GM18498 (cell line): ENCODE results near the gene ACOT7.

Experiments
- ATAC-seq: cut with Tn5 transposase; IDR thresholded peaks from one replicate; pipeline ENCODE4 v1.9.1; 2021; ENCODE audit warnings: mild to moderate bottlenecking, moderate library complexity; ENCODE audit not compliant: unreplicated experiment

Gene ACOT7

DNA sequence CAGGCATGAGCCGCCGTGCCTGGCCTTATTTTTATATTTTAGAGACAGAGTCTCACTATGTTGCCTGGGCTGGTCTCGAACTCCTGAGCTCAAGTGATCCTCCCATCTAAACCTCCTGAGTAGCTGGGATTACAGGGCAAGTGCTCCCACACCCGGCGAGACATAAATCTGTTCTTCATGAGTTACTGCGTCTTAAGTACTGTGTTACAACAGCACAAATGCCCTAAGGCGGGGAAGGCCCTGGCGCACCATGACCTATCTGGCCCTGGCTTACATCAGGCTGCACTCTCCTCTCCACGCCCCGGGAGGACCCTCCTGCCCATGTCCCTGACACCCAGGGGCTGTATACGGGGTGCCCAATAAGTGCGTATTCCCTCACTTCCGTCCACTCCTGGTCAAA is 136.9 kb downstream of the ACOT7 start:
- no peak for ATAC-seq

DNA sequence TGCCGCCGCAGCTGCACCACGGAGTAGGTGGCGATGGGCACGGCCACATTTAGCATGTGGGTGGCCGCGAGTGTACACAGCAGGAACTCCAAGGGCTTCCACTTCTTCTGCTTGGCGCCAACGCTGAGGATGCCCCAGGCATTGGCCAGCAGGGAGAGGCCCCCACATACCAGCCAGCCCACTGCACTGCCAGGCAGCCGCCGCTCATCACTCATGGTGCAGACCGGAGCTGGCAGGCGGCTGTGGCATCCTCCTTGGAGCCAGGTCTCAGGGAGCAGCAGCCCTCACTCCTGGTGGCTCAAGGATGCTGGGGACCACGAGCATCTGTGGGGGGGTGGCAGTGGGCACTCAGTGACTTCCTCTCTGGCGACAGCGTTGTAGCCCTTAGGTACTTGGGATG is 138.9 kb downstream of the ACOT7 start:
- no peak for ATAC-seq

DNA sequence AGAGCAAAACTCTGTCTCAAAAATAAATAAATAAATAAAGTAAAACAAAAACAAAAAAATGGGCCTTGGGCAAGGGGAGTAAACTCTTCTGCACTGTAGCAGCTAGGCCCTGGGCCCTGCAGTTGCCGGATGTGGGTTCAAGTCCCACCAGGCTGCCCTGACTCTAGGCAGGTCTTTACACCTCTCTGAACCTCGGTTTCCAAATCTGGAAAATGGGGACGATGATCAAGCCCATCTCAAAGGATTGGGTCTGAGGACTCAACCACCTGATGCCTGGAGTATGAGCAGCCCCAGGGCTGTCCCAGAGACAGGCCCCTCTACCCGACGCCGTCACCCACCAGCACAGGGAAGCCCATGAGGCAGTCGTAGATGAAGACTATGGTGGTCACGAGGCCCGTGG is 140.2 kb downstream of the ACOT7 start:
- no peak for ATAC-seq

DNA sequence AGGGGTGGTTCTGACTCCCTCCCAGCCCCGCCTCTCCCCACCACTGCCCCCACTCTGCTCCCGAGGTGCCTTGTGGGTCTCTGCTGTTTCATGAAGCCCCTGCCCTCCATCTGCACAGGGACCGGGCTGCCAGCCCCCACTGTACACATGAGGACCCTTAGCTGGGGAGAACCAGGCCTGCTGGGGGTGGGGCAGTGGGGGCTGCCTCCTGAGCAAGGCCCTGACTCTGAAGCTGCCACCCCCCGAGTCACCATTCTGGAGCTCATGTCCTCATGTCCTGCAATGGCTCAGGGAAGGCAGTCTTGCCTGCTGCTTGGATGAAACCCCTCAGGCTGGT is 141.2 kb downstream of the ACOT7 start:
- ATAC-seq, result no peak

DNA sequence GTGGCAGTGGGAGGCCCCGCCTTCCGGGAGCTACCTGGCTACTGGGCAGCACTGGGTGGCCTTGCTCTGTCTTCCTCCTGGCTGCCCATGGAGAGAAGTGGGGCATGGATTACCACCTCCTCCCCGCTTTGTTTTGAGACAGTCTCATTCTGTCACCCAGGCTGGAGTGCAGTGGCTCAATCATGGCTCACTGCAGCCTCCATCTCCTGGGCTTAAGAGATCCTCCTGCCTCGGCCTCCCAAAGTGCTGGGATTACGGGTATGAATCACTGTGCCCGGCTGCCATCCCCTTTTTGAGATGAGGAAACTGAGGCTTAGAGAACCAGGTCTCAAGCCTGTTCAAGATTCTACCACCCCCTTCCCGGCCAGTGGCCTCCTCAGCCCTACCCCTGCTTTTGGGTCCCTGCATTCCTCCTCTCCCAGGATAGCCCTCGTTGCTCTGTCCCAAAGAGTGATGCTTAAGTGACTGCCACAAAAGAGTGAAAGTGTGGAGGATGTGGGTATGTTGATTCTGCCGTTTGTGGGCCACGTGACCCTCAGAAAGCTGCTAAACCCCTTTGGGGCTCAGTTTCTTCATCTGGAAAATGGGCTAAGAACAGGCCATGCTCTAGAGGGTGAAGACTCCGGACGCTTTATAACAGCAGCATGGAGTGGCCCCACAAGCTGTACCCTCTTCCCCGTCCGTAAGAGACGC is 141.7 kb downstream of the ACOT7 start:
- ATAC-seq, result no peak

DNA sequence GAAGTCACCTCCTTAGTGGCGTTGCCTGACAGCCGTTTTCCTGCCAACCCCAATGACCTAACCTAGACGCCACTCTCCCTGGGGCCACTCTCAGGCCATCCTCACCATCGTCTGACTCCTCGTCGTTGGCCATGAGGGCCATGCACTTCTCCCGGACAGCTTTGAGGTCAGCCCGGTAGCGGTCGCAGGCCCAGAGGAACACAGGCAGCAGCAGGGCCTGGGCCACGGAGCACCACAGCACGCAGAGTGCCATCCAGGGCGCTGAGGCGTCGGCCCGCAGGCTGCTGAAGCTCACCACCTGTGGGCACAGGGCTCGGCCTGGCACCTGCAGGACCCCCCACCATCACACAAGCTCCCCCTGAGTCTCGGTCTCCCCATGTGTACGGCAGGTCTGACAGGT is 142.3 kb downstream of the ACOT7 start:
- ATAC-seq, result no peak

DNA sequence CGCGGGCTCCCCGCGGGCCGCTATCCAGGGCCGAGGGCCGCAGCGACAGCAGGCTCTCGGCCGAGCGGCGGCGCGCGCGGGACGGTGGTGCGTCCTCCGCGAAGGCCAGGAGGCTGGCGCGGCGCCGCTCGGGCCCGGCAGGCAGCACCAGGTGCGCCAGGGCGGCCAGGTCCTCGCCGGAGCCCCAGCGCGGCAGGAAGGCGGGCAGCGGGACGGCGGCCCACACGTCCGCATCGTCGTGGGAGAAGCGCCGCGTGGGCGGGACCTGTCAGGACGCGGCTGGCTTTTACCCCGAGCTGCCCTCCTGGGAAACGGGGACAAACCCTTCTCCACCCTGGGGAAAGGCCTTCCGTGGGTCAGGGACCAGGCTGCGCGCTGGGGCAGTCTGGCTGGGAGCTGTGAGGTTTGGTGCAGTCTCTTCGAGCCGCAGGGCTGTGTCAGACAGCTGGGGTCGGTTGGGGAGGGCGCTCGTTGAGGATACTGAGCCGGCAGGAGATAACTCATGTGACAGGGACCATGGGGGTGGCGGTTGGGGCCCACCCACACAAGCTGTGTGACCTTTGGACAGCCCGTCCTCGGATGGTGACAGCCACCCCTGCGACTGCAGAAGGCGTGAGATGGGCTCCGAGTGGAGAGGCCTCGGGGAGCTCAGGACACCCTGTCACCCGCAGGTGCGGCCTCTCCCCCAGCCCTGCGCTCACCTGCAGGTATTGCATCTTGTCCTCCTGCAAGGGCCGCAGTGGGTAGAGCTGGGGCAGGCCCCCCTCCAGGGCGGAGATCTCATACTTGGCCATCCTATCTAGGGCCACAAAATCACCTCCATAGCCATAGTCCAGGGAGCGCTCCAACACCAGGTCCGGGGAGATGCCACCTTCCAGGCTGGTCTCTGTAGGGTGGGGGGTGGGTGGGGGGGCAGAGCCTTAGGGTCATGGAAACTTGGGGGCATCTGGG is 143.6 kb downstream of the ACOT7 start:
- ATAC-seq, result no peak

DNA sequence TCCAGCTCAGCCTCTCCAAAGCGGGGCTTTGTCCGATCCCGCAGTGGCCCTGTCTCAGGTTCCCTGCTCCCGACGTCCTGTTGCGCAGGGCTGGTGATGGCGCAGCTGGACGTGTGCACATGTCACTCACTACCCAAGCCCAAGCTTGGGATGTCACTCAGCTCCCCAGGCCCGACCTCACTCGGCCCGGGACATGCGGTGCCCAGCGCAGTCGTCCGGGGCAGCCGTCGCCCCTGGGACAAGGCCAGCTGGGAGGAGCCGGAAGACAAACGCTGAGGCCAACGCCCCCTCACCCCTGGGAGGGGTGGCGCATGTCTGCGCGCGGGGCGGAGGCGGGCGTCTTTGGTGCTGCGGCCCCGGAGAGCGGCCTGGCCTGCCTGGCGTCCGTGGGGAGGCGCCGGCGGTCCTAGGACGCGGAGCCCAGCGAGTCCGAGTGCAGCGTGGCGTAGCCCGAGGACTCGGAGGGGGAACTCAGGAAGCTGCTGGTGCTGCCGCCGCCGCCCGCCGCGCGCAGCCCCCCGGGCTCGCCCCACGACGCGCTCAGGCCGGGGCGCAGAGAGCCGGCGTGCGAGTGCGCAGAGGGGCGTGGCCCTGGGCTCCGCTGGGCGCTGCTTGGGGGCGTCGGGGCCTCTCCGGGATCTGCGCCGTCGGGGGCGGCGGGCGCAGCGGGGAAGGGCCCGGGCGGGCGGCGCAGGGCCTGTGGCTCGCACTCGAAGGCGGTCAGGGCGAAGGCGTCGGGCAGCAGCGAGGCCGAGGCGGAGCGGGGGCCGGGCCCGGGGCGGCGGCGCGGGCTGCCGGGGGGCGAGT is 144.4 kb downstream of the ACOT7 start:
- no peak for ATAC-seq

DNA sequence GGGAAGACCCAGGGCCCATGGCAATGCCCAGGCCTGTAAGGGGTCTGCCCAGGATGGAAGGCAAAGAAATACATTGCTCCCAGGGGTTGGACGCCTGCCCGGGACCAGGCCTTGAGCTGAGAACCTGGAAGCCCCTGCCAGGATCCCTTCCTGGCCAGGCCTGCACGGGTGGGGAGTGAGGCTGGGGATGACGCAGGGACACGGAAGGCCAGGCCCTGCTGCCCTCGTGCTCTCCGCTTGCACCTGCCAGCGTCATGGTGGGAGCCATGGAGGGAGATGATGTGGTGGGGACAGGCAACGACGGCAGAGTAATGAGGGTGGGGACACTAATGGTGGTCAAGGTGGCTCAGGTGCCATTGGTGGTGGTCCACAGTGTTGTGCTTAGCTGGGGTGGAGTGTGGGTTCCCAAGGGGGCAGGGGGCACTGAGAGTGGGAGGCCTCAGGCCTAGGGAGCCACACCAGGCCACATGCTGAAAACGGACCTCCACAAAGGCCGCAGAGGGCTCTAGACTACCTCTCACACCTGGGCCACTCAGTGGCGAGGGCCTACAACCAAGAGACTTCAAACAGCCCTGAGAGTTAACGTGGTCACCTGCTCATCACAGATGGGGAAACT is 145.3 kb downstream of the ACOT7 start:
- no peak for ATAC-seq

DNA sequence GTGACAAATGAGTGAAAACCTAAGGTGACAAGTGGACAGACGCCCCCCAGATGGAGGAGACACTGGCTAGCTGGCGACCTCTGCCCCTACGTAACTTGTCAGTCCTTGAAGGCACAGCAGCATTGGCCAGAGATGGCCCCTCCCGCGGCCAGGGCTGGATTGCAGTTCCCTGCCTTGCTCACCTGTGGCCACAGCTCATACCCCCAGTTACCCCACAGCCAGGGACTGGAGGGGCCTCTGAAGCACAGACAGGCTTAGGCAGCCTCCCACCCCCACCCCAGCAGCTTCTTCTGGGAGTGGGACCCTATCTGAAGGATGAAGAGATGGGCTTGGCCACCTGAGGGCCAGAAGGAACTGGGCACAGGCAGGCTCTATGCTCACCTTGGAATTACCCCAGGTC is 145.9 kb downstream of the ACOT7 start:
- ATAC-seq, result no peak

DNA sequence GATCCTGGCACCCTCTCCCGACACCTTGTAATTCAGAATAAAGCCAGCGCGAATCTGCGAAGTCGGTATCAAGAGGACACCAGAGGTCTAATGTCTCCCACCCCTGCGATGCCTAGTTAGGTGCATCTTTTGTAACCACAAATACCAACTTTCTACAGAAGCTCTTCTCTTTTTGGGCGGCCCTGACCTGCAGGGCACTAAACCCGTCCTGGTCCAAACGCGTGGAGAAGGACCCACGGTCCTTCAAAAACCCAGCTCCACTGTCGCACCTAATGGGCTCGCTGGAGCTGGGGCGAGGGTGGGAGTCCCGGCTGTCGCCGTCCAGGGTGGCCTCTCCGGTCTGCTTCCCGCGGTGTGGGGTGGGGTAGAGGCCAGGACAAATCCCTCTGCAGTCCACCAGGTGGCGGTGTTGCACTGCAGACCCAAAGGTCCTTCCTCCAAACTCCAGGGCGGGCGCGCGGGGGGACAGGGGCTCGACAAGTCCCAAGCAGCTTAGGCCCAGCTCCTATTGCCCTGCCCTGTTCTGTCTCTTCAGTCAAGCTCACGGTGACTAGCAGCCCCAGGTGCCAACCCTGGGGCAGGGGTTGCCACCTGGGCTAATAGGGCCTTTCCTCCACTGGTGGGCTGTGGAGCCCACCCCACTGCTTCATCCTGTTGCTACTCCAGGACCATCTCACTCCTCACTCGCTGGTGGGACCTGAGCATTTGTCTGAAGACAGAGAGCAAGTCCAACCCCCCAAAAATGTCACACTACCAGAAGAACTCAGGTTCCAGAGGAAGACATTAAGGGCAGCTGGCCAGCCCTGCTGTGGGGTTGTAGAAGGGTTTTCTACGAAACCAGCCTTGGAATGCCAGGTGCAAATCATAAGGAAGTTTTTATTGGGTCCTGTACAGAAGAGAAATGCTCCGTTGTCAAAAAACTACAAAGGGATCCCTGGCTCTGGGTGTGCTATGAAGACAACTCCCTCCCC is 146.8 kb downstream of the ACOT7 start:
- ATAC-seq, result no peak

DNA sequence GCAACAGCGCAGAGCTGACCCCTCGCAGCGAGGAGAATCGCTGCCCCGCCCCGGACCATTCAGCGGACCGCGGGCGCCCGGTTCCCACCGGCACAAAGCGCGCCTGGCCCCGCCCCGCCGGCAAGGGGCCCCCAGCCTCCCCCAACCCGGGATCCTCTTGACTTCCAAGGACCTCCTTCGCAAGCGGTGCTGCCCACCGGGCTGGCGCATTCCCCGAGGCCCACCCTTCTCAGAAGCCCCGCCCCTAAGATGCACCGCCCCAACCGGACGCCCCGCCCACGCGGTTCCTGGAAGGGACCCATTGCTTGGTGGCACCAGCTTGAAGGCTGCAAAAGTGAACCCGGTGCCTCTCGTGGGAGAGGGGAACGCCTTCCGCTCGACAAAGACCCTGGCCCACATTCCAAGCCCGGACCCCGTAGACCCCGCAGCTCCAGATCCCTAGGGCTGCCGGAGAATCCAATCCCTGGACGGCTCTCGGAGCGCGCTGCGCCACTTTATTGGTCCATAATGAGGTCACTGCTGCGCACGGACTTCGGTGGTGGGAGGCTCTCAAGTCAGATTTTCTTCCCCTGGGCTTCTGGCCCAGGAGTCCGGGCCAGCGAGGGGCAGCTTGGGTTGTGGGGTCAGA is 147.6 kb downstream of the ACOT7 start:
- ATAC-seq, result no peak

DNA sequence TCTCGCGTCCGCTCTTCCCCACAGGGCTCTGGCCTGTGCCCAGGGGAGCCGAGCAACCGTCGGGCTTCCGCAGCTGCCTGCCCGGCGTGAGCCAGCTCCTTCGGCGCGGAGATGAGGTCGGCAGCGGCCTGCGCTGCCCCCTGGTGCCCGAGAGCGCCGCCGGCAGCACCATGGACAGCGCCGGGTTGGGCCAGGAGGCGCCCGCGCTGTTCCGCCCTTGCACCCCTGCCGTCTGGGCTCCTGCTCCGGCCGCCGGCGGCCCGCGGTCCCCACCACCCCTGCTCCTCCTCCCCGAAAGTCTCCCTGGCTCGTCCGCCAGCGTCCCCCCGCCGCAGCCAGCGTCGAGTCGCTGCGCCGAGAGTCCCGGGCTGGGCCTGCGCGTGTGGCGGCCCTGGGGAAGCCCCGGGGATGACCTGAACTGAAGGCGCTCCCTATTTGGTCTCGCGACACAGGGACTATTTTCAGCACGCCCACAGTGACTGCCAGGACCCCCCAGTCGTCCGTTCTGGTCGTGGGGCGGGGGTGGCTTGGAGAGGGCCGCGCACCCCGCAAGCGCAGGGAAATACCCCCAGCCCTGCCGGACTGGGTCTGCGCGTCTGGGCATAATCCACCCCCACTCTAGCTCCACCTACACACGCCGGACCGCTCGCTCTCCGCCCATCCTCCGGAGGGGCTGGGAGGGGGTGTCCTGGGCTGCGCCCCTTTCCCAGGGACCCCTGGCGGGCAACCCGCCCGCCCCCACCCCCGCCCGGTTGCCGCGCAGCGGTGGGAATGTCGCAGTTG is 148.3 kb downstream of the ACOT7 start:
- peak; percentile 63 for ATAC-seq

DNA sequence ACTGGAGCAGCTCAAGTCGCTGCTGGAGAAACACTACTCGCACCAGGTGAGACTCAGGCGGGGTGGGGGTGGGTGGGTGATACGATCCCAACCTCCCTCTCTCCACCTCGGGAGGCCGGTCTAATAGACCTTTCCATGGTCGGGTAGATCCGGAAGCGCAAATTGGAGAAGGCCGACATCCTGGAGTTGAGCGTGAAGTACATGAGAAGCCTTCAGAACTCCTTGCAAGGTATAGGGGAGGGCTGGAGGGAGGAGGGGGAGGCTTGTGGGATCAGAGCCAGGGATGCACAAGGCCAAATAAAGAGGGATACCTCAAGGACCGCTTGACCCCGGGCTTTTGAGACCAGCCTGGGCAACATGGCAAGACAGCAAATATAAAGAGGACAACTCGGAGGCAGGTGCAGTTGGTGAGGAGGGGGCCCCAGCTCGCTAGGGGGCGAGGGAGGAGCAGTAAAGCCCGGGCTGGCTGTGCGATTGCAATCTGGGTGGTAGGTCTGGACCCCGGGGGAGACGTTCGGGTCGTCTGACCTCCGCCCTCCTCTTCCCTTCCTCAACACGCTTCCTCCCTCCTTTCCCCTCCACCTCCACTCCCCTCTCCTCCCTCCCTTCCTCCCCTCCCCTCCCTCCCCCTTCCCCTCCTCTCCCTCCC is 149.0 kb downstream of the ACOT7 start:
- ATAC-seq, result no peak

DNA sequence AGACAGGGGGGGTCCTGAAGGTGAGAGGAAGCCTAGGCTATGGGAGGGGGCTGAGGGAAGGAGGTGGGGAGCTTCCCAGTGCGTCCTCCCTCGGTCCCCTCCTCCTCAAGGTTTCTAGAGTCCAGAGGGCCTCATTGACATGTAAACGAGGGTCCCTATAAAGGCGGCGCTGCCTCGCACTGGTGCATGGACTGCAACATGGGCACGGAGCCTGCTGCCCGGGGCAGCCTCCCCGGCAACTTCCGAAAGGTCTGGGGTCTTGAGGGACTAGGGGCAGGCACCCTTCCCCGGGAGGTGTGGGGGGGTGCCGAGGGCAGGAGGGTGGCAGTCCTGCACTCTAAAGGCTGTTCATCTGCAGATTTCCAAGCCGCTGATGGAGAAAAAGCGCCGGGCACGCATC is 149.6 kb downstream of the ACOT7 start, which contains the start of gene HES3:
TSS of gene HES3 (plus strand) at position 187 of the 400 bp plus-strand sequence. CDS start at position 374, 187 bp downstream.
- no peak for ATAC-seq

DNA sequence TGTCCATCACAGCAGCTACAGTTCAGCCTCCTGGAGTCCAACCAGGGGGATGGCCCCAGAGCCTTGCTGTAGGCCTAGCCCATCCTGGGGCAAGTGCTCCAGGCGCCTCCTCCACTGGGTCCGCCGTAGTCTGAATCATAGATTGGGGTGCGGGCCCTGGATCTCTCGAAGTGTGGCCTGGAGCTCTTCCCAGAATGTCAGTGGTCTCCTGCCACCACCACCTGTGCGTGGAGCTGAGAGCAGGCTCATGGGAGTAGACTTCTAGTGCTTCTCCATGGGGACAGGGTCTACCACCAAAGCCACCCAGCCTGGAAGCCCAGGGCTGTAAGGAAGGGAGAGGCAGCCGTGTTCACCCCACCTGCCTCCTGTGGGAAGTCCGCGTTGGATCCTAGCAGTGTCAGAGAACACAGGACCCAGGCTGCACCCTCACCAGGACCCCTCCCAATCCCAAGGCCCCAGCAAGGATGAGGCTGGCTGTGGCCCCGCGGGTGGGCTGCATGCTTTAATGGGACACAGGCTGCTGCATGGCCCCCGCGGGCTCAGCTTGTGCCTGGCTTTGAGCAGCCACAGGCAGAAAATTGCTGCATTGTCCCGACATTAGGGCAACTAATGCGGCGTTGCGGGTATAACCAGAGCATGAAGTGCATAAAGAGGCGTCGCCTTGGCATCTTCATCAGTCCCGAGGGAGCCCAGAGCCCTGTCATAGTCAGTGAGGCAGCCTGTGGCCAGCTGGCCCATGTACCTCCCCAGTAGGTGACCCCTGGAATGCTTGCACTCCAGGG is 150.3 kb downstream of the ACOT7 start:
- no peak for ATAC-seq
